PC-3 (cell line): ENCODE data around the gene MARK2. TPM values are rescaled to one million over a fixed set of nuclear protein-coding genes. Genes with fewer than 3 reads are reported as not detected.
"Not testable (repeated sequence)": the region's sequence is repeated elsewhere in the genome, so short reads cannot be mapped to it uniquely, and the experiment has no call there.

ENCODE experiments used
- ATAC-seq: fragments of 200-7000 bp; cut with Tn5 transposase; 2 replicates; pipeline ENCODE4 v1.9.1; 2020; ENCODE audit warnings: mild to moderate bottlenecking, moderate library complexity
- BruUV-seq: library from RNA; stranded (reverse); fragments of 400-500 nt; replicated peaks from 2 replicates; lab custom pipeline; 2021; lab: Mats Ljungman, UMichigan
- CTCF ChIA-PET: fragments of 300-600 bp; sonication (Branson Sonifier 250); formaldehyde crosslinking; loops from one replicate; lab custom pipeline; 2022; ENCODE audit warnings: antibody characterized with exemption; lab: Charles Lee
- POLR2A ChIA-PET: fragments of 300-600 bp; sonication (Branson Sonifier 250); formaldehyde crosslinking; loops from one replicate; lab custom pipeline; 2022; ENCODE audit warnings: antibody characterized with exemption; ENCODE audit not compliant: unreplicated experiment; lab: Charles Lee
- DNase-seq: peaks from one replicate; pipeline ENCODE4 v3.0.0-alpha.2; 2015
- H2AFZ ChIP-seq: fragments of 300-600 bp; sonication (generic); 2 replicates; pipeline ENCODE4 v1.6.0; 2016; ENCODE audit warnings: antibody characterized with exemption, low read length
- H3F3A ChIP-seq: fragments of 300-600 bp; sonication (generic); one replicate; pipeline ENCODE4 v1.6.0; 2017; ENCODE audit warnings: antibody characterized with exemption, low read length, control low read depth, mild to moderate bottlenecking; ENCODE audit not compliant: unreplicated experiment
- H3K27ac ChIP-seq: fragments of 300-600 bp; sonication (generic); 2 replicates; pipeline ENCODE4 v1.5.1; 2016; ENCODE audit warnings: mild to moderate bottlenecking, low read length
- H3K27me3 ChIP-seq: fragments of 300-600 bp; sonication (generic); 2 replicates; pipeline ENCODE4 v1.6.1; 2016; ENCODE audit warnings: low read length, mixed read lengths
- H3K36me3 ChIP-seq: fragments of 300-600 bp; sonication (generic); 2 replicates; pipeline ENCODE4 v1.6.1; 2016; ENCODE audit warnings: low read depth, mixed run types, low read length, mixed read lengths
- H3K4me1 ChIP-seq: fragments of 300-600 bp; sonication (generic); 2 replicates; pipeline ENCODE4 v1.5.1; 2016; ENCODE audit warnings: low read length; ENCODE audit not compliant: insufficient read depth
- H3K4me2 ChIP-seq: fragments of 300-600 bp; sonication (generic); 2 replicates; pipeline ENCODE4 v1.6.0; 2016; ENCODE audit warnings: low read length
- H3K4me3 ChIP-seq: fragments of 300-600 bp; sonication (generic); 2 replicates; pipeline ENCODE4 v1.5.1; 2016; ENCODE audit warnings: mild to moderate bottlenecking, low read length, mixed read lengths
- H3K79me2 ChIP-seq: fragments of 300-600 bp; sonication (generic); 2 replicates; pipeline ENCODE4 v1.6.1; 2017; ENCODE audit warnings: low read length, mixed read lengths
- H3K9ac ChIP-seq: fragments of 300-600 bp; sonication (generic); 2 replicates; pipeline ENCODE4 v1.6.0; 2016; ENCODE audit warnings: mild to moderate bottlenecking, low read length
- H3K9me2 ChIP-seq: fragments of 300-600 bp; sonication (generic); replicated peaks from 2 replicates; pipeline ENCODE4 v1.6.1; 2016; ENCODE audit warnings: mixed run types, low read length, mixed read lengths
- H3K9me3 ChIP-seq: fragments of 300-600 bp; sonication (generic); 2 replicates; pipeline ENCODE4 v1.6.1; 2016; ENCODE audit warnings: low read length, mixed read lengths
- H4K20me1 ChIP-seq: fragments of 300-600 bp; sonication (generic); 2 replicates; pipeline ENCODE4 v1.6.1; 2016; ENCODE audit warnings: low read length, mixed read lengths
- EZH2 ChIP-seq: fragments of 300-600 bp; sonication (generic); IDR thresholded peaks from one replicate; pipeline ENCODE4 v1.6.1; 2017; ENCODE audit warnings: antibody characterized with exemption, mild to moderate bottlenecking, low read length; ENCODE audit not compliant: unreplicated experiment
- EZH2phosphoT487 ChIP-seq: fragments of 300-600 bp; sonication (generic); IDR thresholded peaks from 2 replicates; pipeline ENCODE4 v1.6.1; 2018; ENCODE audit warnings: mild to moderate bottlenecking, antibody characterized with exemption, low read length, borderline replicate concordance
- intact Hi-C: fragments of 100-400 bp; cut with micrococcal nuclease; formaldehyde crosslinking; loops from 2 replicates; pipeline ENCODE4 v1.9.0; 2023
- total RNA-seq: library from RNA; depleted of rRNA; stranded (reverse); fragments of >200 nt; gene quantifications from 2 replicates; pipeline ENCODE4 v1.2.3, GENCODE V29; 2014
- TF ChIP-seq, protein P1 (sequence below): fragments of 300-600 bp; sonication (generic); conservative IDR thresholded peaks from 2 replicates; pipeline ENCODE4 v1.5.1; 2017; ENCODE audit warnings: antibody characterized with exemption, low read depth, mild to moderate bottlenecking, low read length

Gene MARK2
- total RNA-seq, 1 experiment from 2014 or later, result 60.1 TPM

DNA sequence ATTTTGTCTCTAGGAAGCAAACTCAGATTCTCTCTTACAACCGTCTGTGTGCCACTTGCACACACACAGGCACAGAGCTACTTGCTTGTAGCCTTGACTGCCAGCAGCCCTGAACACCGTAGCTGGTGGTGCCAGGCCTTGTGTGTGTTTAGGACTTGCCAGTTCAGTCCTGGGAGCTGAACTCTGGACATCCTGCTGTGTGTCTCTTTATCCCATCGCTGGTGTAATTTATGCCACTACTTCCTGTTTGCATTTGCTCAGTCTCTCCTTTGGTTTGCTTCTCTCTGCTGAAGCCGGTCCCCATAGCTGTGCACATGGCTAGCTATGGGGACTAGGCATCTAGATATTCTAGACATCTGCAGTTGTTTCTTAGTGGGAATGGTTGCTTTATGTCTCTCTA, 24.0 kb downstream of the MARK2 start:
- Histone ChIP-seq H3K79me2 (peaks cover 83% of the 10 kb centered on the region), H3K4me1 (peaks cover 8% of the 10 kb centered on the region), H3K4me3 (no peak overlapping the region), H3K9me3 (no peaks in the 10 kb centered on the region), H3F3A (no peaks in the 10 kb centered on the region), H3K36me3 (peaks cover 9% of the 10 kb centered on the region; the same call in 1 of the 2 replicates), H4K20me1 (peaks cover 10% of the 10 kb centered on the region; the same call in 1 of the 2 replicates), H3K9me2 (no peaks in the 10 kb centered on the region), H3K27me3 (no peaks in the 10 kb centered on the region), H3K9ac (no peak overlapping the region), H3K27ac (no peak overlapping the region), H2AFZ (no peak overlapping the region), H3K4me2 (no peak overlapping the region)
- ATAC-seq (no peak; the same call in 1 of the 2 replicates), DNase-seq (no peak)
- intact Hi-C loops, result no loop called here
- no peak for TF ChIP-seq EZH2
- no peak for TF ChIP-seq EZH2phosphoT487
- ChIA-PET CTCF (interaction anchor here (1.2 kb wide), 1 partner anchor 71 kb away, joined by 5 read pairs; no protein-coding TSS in a partner anchor), POLR2A (no interaction called here)
- BruUV-seq, result no TSS peak

DNA sequence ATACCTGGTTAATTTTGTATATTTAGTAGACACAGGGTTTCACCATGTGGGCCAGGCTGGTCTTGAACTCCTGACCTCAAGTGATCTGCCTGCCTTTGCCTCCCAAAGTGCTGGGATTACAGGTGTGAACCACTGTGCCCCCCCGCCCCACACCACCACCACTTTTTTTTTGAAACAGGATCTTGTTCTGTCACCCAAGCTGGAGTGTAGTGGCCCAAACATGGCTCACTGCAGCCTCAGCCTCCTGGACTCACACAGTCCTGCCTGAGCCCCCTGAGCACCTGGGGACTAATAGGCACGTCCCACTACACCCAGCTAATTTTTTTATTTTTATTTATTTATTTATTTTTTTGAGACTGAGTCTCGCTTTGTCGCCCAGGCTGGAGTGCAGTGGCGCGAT, 24.7 kb downstream of the MARK2 start:
- POLR2A ChIA-PET, H3K4me2 ChIP-seq: not testable (repeated sequence)

DNA sequence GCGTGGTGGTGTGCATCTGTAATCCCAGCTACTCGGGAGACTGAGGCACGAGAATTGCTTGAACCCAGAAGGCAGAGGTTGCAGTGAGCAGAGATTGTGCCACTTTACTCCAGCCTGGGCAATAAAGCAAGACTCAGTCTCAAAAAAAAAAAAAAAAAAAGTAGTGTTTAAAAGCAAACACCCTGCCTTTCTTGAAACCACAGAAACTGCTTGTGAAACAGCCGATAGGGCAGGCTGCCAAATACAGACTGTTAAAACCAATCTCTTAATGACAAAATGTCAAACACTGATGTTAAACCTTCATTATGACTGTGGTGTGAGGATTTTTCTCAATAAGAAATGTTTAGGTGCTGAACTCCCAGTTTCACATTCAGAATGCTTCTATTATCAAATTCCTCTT, 27.3 kb downstream of the MARK2 start:
- Histone ChIP-seq H3K9me3 (no peaks in the 10 kb centered on the region), H3K27ac (no peak overlapping the region), H3K79me2 (peaks cover 85% of the 10 kb centered on the region), H3K9me2 (no peaks in the 10 kb centered on the region), H3F3A (no peaks in the 10 kb centered on the region), H4K20me1 (peaks cover 13% of the 10 kb centered on the region), H2AFZ (no peak overlapping the region), H3K36me3 (peaks cover 9% of the 10 kb centered on the region; the same call in 1 of the 2 replicates), H3K4me1 (peaks cover 41% of the 10 kb centered on the region), H3K27me3 (no peaks in the 10 kb centered on the region), H3K9ac (no peak overlapping the region), H3K4me3 (no peak overlapping the region), H3K4me2 (no peak overlapping the region)
- ChIA-PET POLR2A (no interaction called here), CTCF (no interaction called here)
- no TSS peak for BruUV-seq
- intact Hi-C loops, result no loop called here
- TF ChIP-seq, protein P1, sequence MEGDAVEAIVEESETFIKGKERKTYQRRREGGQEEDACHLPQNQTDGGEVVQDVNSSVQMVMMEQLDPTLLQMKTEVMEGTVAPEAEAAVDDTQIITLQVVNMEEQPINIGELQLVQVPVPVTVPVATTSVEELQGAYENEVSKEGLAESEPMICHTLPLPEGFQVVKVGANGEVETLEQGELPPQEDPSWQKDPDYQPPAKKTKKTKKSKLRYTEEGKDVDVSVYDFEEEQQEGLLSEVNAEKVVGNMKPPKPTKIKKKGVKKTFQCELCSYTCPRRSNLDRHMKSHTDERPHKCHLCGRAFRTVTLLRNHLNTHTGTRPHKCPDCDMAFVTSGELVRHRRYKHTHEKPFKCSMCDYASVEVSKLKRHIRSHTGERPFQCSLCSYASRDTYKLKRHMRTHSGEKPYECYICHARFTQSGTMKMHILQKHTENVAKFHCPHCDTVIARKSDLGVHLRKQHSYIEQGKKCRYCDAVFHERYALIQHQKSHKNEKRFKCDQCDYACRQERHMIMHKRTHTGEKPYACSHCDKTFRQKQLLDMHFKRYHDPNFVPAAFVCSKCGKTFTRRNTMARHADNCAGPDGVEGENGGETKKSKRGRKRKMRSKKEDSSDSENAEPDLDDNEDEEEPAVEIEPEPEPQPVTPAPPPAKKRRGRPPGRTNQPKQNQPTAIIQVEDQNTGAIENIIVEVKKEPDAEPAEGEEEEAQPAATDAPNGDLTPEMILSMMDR, result no peak
- no peak for TF ChIP-seq EZH2
- no peak for TF ChIP-seq EZH2phosphoT487
- no peak for ATAC-seq
- DNase-seq, result peak; percentile 42

More for the DNA sequence above, 24.7 kb downstream of the MARK2 start:
- DNase-seq, H3K4me3 ChIP-seq, BruUV-seq, H3K9me2 ChIP-seq, intact Hi-C loops, H3F3A ChIP-seq, ATAC-seq, H3K9me3 ChIP-seq, H3K9ac ChIP-seq, H3K27me3 ChIP-seq, H3K27ac ChIP-seq, H3K36me3 ChIP-seq, H2AFZ ChIP-seq, H4K20me1 ChIP-seq: not testable (repeated sequence)
- CTCF ChIA-PET, result interaction anchor here (1.2 kb wide), 1 partner anchor 71 kb away, joined by 5 read pairs; no protein-coding TSS in a partner anchor
- Histone ChIP-seq H3K4me1 (peaks cover 15% of the 10 kb centered on the region), H3K79me2 (peaks cover 83% of the 10 kb centered on the region)
